ENCODE results near the gene UGT1A1.

DNA sequence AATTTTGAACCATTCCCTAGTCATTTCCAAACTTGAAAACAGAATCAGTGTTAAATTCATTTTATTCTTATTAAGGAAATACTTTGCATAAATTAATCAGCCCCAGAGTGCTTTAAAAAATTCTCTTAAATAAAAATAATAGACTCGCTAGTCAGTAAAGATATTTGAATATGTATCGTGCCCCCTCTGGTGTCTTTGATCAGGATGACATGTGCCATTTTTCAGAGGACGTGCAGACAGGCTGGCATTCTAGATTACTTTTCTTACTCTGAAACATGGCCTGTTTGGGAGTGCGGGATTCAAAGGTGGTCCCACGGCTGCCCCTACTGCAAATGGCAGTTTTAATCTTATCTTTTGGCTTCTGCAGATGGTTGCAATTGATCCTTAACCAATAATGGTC is 12.5 kb downstream of the UGT1A1 start:
- no peak for TF ChIP-seq CREB1 (IDR thresholded peaks at IDR 0.05; ENCODE audit: low read depth)
- no peak for TF ChIP-seq TAF1 (IDR thresholded peaks at IDR 0.05; ENCODE audit: low read depth)
- TF ChIP-seq, protein P1, sequence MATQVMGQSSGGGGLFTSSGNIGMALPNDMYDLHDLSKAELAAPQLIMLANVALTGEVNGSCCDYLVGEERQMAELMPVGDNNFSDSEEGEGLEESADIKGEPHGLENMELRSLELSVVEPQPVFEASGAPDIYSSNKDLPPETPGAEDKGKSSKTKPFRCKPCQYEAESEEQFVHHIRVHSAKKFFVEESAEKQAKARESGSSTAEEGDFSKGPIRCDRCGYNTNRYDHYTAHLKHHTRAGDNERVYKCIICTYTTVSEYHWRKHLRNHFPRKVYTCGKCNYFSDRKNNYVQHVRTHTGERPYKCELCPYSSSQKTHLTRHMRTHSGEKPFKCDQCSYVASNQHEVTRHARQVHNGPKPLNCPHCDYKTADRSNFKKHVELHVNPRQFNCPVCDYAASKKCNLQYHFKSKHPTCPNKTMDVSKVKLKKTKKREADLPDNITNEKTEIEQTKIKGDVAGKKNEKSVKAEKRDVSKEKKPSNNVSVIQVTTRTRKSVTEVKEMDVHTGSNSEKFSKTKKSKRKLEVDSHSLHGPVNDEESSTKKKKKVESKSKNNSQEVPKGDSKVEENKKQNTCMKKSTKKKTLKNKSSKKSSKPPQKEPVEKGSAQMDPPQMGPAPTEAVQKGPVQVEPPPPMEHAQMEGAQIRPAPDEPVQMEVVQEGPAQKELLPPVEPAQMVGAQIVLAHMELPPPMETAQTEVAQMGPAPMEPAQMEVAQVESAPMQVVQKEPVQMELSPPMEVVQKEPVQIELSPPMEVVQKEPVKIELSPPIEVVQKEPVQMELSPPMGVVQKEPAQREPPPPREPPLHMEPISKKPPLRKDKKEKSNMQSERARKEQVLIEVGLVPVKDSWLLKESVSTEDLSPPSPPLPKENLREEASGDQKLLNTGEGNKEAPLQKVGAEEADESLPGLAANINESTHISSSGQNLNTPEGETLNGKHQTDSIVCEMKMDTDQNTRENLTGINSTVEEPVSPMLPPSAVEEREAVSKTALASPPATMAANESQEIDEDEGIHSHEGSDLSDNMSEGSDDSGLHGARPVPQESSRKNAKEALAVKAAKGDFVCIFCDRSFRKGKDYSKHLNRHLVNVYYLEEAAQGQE (IDR thresholded peaks at IDR 0.05; ENCODE audit: low read depth): no peak
- TF ChIP-seq CEBPB (IDR thresholded peaks at IDR 0.05): no peak

Data from Ishikawa (cell line).